GM18498 (cell line): Measurements from ENCODE around the gene LUC7L3.

Experiments used
- ATAC-seq: cut with Tn5 transposase; IDR thresholded peaks from one replicate; pipeline ENCODE4 v1.9.1; 2021; ENCODE audit warnings: mild to moderate bottlenecking, moderate library complexity; ENCODE audit not compliant: unreplicated experiment

The LUC7L3 gene

DNA sequence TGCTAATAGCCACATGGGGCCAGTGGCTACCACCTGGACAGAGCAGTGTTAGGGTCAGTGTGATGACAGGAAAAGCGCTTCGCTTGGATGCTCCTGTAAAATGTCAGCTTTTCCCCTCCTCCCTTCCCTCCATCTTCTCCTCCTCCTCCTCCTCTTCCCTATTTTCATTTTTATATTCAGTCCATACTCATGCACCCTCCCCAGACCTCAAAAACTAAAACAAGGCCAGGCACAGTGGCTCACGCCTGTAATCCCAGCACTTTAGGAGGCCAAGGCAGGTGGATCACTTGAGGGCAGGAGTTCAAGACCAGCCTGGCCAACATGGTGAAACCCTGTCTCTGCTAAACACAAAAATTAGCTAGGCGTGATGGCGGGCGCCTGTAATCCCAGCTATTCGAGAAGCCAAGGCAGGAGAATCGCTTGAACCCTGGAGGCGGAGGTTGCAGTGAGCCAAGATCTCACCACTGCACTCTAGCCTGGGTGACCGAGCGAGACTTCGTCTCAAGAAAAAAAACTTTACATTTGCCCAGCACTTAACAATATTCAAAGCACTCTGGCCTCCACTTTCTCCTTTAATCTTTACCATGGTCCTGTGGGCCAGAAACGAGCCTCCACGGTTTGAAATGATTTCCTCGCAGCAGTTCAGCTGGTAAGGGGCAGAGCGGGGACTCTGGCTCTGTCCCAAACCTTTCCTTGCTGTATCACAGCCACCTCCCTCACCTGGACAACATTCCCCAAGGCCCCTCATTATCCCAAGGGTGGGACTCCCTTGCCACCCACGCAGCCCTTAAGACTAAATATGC, 33.5 kb upstream of the LUC7L3 start:
- no peak for ATAC-seq

DNA sequence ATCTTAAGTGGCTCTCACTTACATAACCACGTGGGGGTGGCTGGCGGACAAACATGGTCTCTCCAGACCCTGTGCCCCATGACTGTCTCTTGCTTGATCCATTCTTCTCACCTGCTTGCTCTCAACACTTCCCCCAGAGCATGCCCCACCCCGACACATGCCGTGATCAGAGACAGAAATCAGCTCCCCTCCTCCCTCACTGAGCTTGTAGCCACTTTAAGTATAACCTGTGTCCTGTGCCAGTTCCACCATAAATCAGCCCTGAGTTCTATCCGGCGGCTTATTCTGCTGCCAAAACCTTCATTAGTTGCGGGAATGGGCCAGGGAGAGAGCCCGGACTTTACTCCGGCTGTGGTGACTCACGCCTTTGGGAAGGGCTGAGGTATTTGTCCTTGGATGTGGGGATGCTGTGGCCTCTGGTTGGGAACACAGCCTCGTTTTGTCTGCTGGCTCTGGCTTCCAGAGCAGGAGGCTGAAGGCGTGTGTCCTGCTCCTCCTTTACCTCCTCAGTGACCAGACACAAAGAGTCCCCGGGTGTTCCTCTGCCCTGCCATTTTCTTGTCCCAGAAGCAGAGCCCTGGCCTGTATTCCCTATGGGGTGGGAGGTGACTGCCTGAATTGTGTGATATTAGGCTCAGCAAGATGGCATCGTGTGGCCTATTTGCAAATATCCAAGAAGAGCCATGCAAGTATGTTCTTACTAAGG, 32.8 kb upstream of the LUC7L3 start:
- no peak for ATAC-seq

DNA sequence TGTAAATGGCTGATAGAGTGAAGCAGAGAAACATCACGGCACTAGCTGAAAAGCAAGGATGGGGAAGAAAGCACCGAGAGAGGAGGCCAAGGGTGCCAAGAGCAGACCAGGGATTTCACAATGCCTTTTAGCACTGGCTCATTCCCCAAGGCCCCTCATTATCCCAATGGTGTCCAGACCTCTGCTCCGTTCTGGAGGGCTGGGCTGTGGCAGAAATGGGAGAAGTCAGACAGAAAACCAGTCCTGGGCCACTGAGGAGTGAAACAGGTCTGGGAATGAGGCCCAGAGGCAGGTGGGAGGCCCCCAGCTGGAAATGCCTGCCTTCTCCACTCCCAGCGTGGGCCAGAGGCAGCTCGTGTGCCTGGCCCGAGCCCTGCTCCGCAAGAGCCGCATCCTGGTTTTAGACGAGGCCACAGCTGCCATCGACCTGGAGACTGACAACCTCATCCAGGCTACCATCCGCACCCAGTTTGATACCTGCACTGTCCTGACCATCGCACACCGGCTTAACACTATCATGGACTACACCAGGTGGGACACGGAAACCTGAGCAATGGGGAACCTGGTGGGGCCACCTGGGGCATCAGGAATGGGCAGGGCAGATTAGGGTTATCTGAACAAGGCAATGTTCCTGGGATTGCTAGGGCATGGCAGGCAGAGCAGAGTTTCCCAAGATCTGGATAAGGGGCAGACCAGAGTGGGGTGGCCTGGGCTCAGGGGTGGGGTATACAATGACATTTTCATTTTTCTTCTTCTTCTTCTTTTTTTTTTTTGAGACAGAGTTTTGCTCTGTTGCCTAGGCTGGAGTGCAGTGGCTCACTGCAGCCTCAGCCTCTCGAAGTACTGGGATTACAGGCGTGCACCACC, 32.0 kb upstream of the LUC7L3 start:
- ATAC-seq = no peak

DNA sequence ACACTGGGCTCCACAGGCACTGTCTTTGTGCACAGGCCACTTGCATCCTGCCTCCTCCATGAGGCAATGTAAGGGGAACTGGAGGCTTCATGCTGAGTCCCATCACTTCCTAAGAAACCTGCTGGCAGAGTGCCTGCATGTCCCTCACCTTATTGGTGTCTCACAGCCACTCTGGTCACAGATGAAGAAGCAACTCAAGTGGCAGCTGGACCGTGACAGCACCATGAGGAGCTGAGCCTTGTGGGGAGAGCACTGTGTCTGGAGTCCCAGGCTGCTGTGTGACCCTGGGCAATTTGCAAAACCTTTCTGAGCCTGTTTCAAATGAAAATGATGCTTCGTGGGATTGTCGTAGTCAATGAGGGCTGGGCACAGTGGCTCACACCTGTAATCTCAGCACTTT, 31.2 kb upstream of the LUC7L3 start:
- no peak for ATAC-seq

DNA sequence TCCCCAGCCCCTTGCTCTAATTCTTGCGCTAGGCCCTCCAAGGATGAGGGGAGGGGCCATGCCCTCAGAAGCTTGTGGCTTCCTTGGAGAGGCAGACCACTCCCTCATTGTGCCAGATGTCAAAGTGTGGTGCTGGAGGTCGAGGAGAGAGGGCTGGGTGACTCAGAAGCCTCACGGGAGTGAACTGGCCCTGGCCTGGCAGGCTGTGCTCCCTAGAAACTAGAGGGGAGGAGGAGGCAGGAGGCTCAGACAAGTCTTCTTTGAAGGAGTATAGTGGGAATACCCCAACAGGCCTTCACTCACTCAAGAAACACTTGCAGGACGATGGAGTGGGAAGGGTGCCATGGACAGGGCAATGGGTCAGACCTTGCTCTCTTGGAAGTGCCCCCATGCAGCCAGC, 30.2 kb upstream of the LUC7L3 start:
- ATAC-seq = no peak

DNA sequence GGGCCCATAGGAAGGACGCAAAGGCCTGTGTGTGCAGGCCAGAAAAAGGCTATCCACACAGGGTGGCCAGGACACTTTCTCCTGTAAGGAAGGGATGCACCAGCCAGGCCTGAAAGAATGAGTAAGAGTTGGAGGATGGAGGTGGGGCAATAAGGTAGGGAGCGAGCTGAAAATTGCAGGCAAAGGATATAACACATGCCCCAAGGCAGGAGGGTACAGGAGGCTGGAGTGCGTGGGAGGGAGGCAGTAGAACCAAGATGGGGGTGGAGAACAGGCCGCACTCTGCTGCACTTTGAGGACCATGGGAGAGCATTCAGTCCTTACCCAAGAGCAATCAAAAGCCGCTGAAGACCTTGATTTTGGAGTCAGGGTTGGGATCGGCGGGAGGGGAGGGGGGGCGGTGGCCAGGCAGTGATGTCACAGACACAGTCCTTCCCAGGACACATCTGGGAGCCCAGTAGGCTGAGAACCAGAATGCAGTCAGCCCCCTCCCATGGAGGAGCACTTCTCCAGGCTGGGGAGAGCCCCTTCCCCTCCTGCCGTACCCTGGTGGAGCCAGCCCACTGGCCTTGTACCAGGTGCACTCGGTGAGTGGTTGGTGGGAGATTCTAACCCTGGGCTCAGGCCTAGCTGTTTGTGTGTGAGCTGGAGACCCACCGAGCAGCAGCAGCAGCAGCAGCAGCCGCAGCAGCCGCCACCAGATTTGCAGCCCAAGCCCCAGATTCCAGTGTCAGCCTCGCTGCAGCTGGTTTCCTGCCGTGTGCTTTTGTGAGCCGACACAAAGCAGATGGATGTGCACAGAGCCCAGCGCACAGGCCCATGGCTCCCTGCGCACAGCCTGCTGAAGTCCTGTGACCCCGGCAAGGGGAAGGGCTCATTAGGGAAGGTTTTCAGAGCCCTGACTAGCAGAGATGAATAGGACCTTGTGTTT, 29.2 kb upstream of the LUC7L3 start:
- ATAC-seq = no peak

DNA sequence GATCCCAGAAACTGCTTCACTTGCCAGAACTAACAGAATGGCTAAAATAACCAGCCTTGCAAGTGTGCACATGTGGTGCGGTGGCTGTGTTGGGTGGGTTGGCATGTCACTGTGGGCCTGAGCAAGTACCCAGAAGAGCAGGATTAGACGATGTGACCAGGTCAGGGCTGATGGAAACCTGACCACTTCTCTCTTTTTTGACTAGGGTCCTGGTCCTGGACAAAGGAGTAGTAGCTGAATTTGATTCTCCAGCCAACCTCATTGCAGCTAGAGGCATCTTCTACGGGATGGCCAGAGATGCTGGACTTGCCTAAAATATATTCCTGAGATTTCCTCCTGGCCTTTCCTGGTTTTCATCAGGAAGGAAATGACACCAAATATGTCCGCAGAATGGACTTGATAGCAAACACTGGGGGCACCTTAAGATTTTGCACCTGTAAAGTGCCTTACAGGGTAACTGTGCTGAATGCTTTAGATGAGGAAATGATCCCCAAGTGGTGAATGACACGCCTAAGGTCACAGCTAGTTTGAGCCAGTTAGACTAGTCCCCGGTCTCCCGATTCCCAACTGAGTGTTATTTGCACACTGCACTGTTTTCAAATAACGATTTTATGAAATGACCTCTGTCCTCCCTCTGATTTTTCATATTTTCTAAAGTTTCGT, 28.4 kb upstream of the LUC7L3 start:
- no peak for ATAC-seq

DNA sequence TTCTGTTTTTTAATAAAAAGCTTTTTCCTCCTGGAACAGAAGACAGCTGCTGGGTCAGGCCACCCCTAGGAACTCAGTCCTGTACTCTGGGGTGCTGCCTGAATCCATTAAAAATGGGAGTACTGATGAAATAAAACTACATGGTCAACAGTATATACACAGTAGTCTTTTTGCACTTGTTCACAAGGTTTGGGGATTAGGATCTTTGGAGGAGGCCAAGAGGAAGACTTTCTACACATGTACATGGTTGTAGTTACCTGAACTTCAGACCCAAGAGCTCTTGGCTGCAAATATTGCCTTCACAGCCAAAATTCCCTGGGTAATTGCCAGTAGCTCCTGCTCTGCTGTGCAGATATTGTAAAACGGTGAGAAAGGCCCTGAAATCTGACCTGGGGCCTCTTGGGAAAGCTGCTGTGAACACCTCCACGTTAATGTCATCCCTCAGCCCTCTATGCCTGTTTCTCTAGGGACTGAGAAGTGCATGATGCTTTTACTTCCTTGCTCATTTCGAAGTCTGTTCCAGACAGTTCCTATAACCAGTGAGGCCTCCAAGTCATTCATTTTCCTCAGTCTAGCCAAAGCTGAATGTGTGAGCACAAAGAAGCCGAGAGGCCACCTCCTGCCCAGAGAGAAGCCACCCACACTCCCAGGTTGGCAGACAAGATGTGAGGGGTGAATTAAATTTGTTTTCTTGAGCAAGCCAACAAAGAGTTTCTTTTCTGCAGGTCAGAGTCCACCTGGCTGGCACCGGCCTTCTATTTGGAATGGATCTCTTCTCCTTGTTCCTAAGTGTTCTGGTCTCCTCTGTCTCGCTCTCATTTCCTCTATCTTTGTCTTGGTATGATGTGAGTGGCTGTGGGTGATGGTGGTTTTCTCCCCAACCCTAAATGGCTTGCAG, 27.6 kb upstream of the LUC7L3 start:
- ATAC-seq = no peak

DNA sequence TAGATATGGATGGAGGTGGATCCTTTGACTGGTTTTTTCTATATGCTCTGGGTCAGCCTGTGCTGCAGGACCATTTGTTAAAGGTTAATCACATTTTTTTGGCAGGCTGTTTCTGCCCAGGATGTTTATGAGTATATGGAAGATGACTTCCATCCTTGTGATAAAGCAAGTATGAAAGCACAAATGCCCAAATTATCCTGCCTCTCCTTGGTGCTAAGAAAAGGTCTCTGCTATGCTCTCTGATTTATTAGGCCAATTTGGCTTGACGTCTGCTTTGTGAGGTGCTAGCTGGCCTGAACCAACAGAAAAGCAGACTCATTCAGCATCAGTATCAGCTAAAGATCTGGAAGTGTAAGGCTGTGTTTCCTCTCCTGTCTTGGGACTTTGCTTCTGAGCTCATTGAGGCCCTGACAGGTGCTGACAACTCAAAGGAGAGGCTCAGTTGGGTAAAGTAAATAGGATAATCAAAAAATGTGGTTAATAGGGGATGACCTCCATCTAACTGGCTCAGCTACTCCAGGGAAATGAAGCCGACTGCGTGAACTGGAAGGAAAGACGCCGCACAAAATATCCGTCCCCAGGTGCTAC, 26.9 kb upstream of the LUC7L3 start:
- no peak for ATAC-seq

GRCh38 chr17:50693036-50693682, 26.2 kb upstream of the LUC7L3 start:
- ATAC-seq = no peak

GRCh38 chr17:50696365-50696879, 23.0 kb upstream of the LUC7L3 start:
- ATAC-seq = no peak

- no peak for ATAC-seq
Observed at GRCh38 chr17:50697062-50697461, 22.3 kb upstream of the LUC7L3 start.

- ATAC-seq = no peak
Observed at GRCh38 chr17:50697663-50698272, 21.6 kb upstream of the LUC7L3 start.

- ATAC-seq = no peak
Observed at GRCh38 chr17:50699410-50699809, 20.0 kb upstream of the LUC7L3 start.

DNA sequence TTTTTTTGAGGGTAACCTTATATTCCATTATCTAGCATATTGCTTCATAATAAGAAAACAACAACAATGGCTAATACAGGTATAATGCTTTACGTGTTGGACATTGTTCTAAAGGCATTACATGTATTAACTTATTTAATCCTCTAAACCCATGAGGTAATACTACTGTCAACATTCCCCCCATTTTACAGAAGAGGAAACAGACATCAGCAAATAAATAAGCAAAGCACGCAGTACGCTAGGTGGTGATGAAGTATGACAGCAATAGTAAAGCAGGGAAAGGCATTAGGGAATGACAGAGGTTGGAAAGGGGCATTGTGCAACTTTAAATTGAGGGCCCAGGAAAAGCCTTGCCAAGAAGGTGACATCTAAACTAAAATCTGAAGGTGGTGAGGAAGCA, 16.2 kb upstream of the LUC7L3 start:
- ATAC-seq = no peak

DNA sequence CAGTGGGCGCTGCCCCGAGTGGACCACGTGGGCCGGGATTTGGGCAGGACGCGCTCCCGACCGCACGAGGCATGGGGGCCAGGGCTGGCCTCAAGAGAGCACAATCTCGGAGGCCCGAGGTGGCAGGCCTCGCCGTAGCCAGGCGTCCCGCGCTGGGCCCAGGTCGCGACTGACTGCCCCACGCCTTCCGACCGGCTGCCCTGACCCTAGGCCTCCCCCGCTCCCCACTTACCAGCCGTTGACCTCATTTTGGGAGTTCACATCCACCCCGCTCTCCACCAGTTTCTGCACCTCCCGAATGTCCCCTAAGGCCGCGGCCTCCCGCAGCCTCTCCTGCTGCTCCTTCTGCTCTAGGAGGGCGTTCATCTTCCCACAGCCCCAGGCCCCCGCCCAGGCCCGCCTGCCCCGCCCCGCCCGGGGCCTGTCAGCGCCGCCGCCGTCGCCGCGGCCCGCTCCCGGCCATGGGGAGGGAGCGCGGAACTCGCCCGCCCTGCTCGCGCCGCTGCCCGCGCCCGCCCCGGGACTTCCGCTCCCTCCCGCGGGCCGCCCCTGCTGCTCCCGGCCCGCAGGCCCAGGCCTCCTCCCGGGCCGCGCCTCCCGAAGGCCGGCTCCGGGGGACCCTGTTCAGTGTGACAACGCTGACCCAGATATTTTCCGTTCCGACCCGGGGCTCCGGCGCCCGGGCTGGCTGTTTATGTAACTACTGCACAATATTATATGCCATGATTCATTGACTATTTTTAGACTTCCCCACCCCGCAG, 11.9 kb upstream of the LUC7L3 start, which contains the start of gene ANKRD40:
ANKRD40 (minus strand) TSS at position 626 of the 761 bp plus-strand sequence; CDS start at position 366, 260 bp downstream.
- ATAC-seq = peak; percentile 81
